Glomerular visceral epithelial cell (primary cell): ENCODE data around the gene ACBD5.

Experiments
- DNase-seq: peaks from one replicate; pipeline ENCODE4 v3.0.0-alpha.2; 2016; ENCODE audit errors: extremely low spot score

Gene ACBD5

DNA sequence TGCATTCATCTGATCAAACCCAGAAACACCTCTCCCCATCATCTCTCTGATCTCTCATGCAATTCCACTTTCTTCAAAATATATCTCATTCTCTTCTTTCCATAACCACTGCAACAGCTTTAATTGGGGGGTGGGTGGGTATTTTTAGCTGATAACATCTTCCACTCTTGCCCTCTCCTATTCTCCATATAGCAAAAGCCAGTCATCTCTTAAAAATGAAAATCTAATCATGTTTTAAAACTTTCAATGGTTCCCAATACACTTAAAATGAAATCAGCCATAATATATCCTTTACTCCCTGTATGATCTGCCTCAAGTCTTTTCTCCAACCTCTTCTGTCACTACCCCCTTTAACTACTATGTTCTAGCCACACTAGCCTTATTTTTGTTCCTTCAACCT is 87.9 kb downstream of the ACBD5 start:
- DNase-seq, result no peak

DNA sequence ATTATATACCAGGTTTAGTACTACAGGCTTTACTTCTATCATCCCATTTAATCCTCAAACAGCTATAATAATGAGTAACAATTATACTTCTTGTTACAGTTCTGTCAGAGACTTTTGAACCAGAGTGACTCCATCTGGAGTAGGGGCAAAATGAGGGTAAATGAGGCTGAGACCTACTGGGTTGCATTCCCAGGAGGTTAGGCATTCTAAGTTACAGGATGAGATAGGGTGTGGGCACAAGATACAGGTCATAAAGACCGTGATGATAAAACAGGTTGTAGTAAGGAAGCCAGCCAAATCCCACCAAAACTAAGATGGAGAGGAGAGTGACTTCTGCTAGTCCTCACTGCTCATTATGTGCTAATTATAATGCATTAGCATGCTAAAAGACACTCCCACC is 90.3 kb downstream of the ACBD5 start:
- no peak for DNase-seq

DNA sequence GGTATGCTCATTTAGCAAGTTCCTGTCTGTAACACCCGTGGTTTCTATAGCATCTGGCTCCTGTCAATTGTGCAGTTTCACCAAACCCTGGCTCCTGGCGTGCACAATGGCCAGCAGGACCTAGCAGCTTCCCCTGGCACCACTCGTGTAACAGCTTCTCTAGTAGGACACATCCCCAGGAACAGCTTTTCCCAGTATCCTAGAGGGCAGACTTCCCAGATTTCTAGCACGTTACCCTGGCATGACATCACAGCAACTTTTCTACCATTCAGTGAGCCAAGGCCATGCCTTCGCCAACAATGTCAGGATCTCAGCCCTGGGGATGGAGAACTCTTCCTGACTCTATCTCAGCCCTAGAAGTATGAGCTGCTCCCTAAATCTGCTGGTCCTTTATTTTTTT is 92.9 kb downstream of the ACBD5 start:
- DNase-seq, result no peak

DNA sequence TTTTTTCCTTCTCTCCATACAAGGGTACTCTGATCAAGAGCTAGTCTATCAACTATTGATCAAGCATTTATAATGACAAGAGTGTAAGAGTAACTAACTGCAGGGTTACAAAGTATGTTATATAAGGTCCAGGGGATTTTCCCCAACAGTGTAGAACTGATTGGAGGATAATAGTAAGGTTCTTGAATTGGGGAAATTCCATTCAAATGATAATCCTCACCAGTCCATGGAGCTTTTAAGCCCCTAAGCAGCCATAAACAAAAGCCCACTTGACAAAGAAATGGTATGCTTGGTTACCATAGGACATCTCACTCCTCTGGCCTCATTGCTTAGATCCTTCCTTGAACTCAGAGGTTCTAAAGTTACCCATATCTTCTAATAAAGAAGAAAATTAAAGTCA is 94.7 kb downstream of the ACBD5 start:
- no peak for DNase-seq
